GM23338 (cell line): ENCODE results near the gene RNF19B. TPM values are rescaled to one million over a fixed set of nuclear protein-coding genes. Genes with fewer than 3 reads are reported as not detected.

ENCODE experiments used
- ATAC-seq: fragments of 200-7000 bp; cut with Tn5 transposase; 3 replicates; pipeline ENCODE4 v1.9.1; 2020
- DNase-seq: peaks from one replicate; pipeline ENCODE4 v3.0.0-alpha.2; 2015; ENCODE audit warnings: low spot score
- H2AFZ ChIP-seq: fragments of 200-600 bp; sonication (generic); 2 replicates; pipeline ENCODE4 v1.8.0; 2016; ENCODE audit warnings: antibody characterized with exemption, mild to moderate bottlenecking, moderate library complexity
- H3F3A ChIP-seq: fragments of 200-600 bp; sonication (generic); replicated peaks from 2 replicates; pipeline ENCODE4 v1.8.0; 2017; ENCODE audit warnings: antibody characterized with exemption, mixed run types, low read depth
- H3K27ac ChIP-seq: fragments of 200-600 bp; sonication (generic); 2 replicates; pipeline ENCODE4 v1.6.1; 2016; ENCODE audit warnings: low read depth
- H3K27me3 ChIP-seq: fragments of 200-600 bp; sonication (generic); 2 replicates; pipeline ENCODE4 v1.8.0; 2016; ENCODE audit warnings: mild to moderate bottlenecking, mixed run types, moderate library complexity; ENCODE audit not compliant: insufficient read depth
- H3K36me3 ChIP-seq: fragments of 200-600 bp; sonication (generic); 2 replicates; pipeline ENCODE4 v1.8.0; 2016; ENCODE audit warnings: mild to moderate bottlenecking; ENCODE audit not compliant: insufficient read depth
- H3K4me1 ChIP-seq: fragments of 200-600 bp; sonication (generic); 2 replicates; pipeline ENCODE4 v1.8.0; 2016; ENCODE audit warnings: mild to moderate bottlenecking, moderate library complexity; ENCODE audit not compliant: insufficient read depth
- H3K4me2 ChIP-seq: fragments of 200-600 bp; sonication (generic); 2 replicates; pipeline ENCODE4 v1.7.1; 2017; ENCODE audit warnings: mixed run types
- H3K4me3 ChIP-seq: fragments of 200-600 bp; sonication (generic); 2 replicates; pipeline ENCODE4 v1.6.1; 2016; ENCODE audit warnings: mixed run types
- H3K79me2 ChIP-seq: fragments of 200-600 bp; sonication (generic); replicated peaks from 2 replicates; pipeline ENCODE4 v1.8.0; 2017; ENCODE audit warnings: mild to moderate bottlenecking; ENCODE audit not compliant: insufficient read depth
- H3K9me2 ChIP-seq: fragments of 200-600 bp; sonication (generic); 2 replicates; pipeline ENCODE4 v1.8.0; 2017; ENCODE audit not compliant: insufficient read depth
- H4K20me1 ChIP-seq: fragments of 200-600 bp; sonication (generic); replicated peaks from 2 replicates; pipeline ENCODE4 v1.8.0; 2017; ENCODE audit warnings: mild to moderate bottlenecking; ENCODE audit not compliant: insufficient read depth
- H3K27ac Mint-ChIP-seq: 2 replicates; pipeline ENCODE4 v1.8.0; 2020; ENCODE audit warnings: inconsistent platforms, mild to moderate bottlenecking, moderate library complexity, mixed read lengths
- H3K27me3 Mint-ChIP-seq: 3 replicates; pipeline ENCODE4 v1.8.0; 2022; ENCODE audit warnings: low read depth, mild to moderate bottlenecking, moderate library complexity, mixed read lengths, inconsistent platforms; ENCODE audit not compliant: insufficient read depth, poor library complexity
- H3K36me3 Mint-ChIP-seq: 3 replicates; pipeline ENCODE4 v1.8.0; 2021; ENCODE audit warnings: low read depth, mild to moderate bottlenecking, inconsistent platforms, moderate library complexity, mixed read lengths
- H3K4me1 Mint-ChIP-seq: 3 replicates; pipeline ENCODE4 v1.8.0; 2020; ENCODE audit warnings: mild to moderate bottlenecking, inconsistent platforms, mixed read lengths
- H3K4me3 Mint-ChIP-seq: 3 replicates; pipeline ENCODE4 v1.8.0; 2021; ENCODE audit warnings: moderate library complexity, mild to moderate bottlenecking, inconsistent platforms, mixed read lengths
- H3K9me3 Mint-ChIP-seq: 3 replicates; pipeline ENCODE4 v1.8.0; 2020; ENCODE audit warnings: moderate library complexity, mild to moderate bottlenecking, inconsistent platforms, mixed read lengths
- CTCF ChIP-seq, 2 experiments: fragments of 200-600 bp in 1 of 2; sonication (generic) in 1 of 2; conservative IDR thresholded peaks; 2 replicates each; pipeline versions ENCODE4 v1.5.1 to v1.6.1; 2016 to 2017; ENCODE audit warnings: antibody characterized with exemption in 2 of 2, low read depth in 2 of 2, mild to moderate bottlenecking in 2 of 2, moderate library complexity in 1 of 2
- EZH2 ChIP-seq: fragments of 200-600 bp; sonication (generic); IDR thresholded peaks from one replicate; pipeline ENCODE4 v1.8.0; 2017; ENCODE audit warnings: antibody characterized with exemption, mild to moderate bottlenecking, low read depth; ENCODE audit not compliant: unreplicated experiment
- EZH2phosphoT487 ChIP-seq: fragments of 200-600 bp; sonication (generic); IDR thresholded peaks from one replicate; pipeline ENCODE4 v1.8.1; 2018; ENCODE audit warnings: antibody characterized with exemption; ENCODE audit not compliant: unreplicated experiment
- JUNB ChIP-seq: IDR thresholded peaks from one replicate; pipeline ENCODE4 v1.6.1; 2016; ENCODE audit warnings: antibody characterized with exemption; ENCODE audit not compliant: unreplicated experiment
- NANOG ChIP-seq: IDR thresholded peaks from 2 replicates; pipeline ENCODE4 v1.6.1; 2016; ENCODE audit warnings: antibody characterized with exemption, borderline replicate concordance
- polyA plus RNA-seq: library from polyadenylated mRNA; unstranded; fragments of >200 nt; fragmentation: Nextera tagmentation; extraction: Ambion mirVana; gene quantifications from 2 replicates; pipeline ENCODE4 v1.2.1, GENCODE V29; 2016
- total RNA-seq: library from RNA; depleted of rRNA; stranded (reverse); fragments of >200 nt; shearing (Covaris generic); gene quantifications from 2 replicates; pipeline ENCODE4 v1.2.3, GENCODE V29; 2014

The RNF19B gene
- total and polyA plus RNA-seq, 2 experiments from 2014 or later, result 2.9 to 11.9 TPM

GRCh38 chr1:32925403-32926162 is 39.0 kb downstream of the RNF19B start:
- no peaks in the 10 kb centered on the region; the same call in 2 of the 3 replicates for H3K36me3 Mint-ChIP-seq
- Histone ChIP-seq H4K20me1 (no peaks in the 10 kb centered on the region), H3K4me1 (peaks cover 12% of the 10 kb centered on the region), H3K4me2 (peak overlapping the region; percentile 83), H3F3A (peaks cover 3% of the 10 kb centered on the region; the same call in 1 of the 2 replicates), H3K4me3 (peak overlapping the region; percentile 73), H3K27ac (no peak overlapping the region), H3K27me3 (peaks cover 78% of the 10 kb centered on the region), H3K36me3 (no peaks in the 10 kb centered on the region), H3K79me2 (no peaks in the 10 kb centered on the region), H2AFZ (peak overlapping the region; percentile 97), H3K9me2 (no peaks in the 10 kb centered on the region)
- H3K4me3 Mint-ChIP-seq, result peak overlapping the region; percentile 83
- H3K4me1 Mint-ChIP-seq, result peaks cover 12% of the 10 kb centered on the region
- peak; percentile 71 for DNase-seq
- ATAC-seq, result peak; percentile 90
- H3K27ac Mint-ChIP-seq, result no peak overlapping the region
- peaks cover 7% of the 10 kb centered on the region; the same call in 2 of the 3 replicates for H3K9me3 Mint-ChIP-seq
- H3K27me3 Mint-ChIP-seq, result peaks cover 51% of the 10 kb centered on the region
- no peak for TF ChIP-seq NANOG
- peak; percentile 14 to 43; a peak in 2 of 4 replicates for TF ChIP-seq CTCF (conservative IDR thresholded peaks at IDR 0.05; ENCODE audit: low read depth in 2 of 2)
- peak; percentile 70 for TF ChIP-seq EZH2
- TF ChIP-seq JUNB, result no peak

- Histone ChIP-seq H3K27me3 (peaks cover 78% of the 10 kb centered on the region), H3K4me1 (peaks cover 12% of the 10 kb centered on the region), H3K36me3 (no peaks in the 10 kb centered on the region), H2AFZ (peak overlapping the region; percentile 94; the same call in 1 of the 2 replicates), H3K9me2 (no peaks in the 10 kb centered on the region), H3K79me2 (no peaks in the 10 kb centered on the region), H4K20me1 (no peaks in the 10 kb centered on the region), H3K4me2 (peak overlapping the region; percentile 83), H3F3A (peaks cover 3% of the 10 kb centered on the region; the same call in 1 of the 2 replicates), H3K27ac (no peak overlapping the region), H3K4me3 (peak overlapping the region; percentile 73)
- Mint-ChIP-seq H3K27me3 (peaks cover 51% of the 10 kb centered on the region), H3K9me3 (peaks cover 7% of the 10 kb centered on the region; the same call in 2 of the 3 replicates), H3K4me1 (peaks cover 12% of the 10 kb centered on the region), H3K27ac (no peak overlapping the region), H3K36me3 (no peaks in the 10 kb centered on the region; the same call in 2 of the 3 replicates), H3K4me3 (peak overlapping the region; percentile 83)
- DNase-seq (peak; percentile 79), ATAC-seq (peak; percentile 87)
- peak in 1 of 2 experiments; percentile 1; a peak in 2 of 4 replicates for TF ChIP-seq CTCF (conservative IDR thresholded peaks at IDR 0.05; ENCODE audit: low read depth in 2 of 2)
- no peak for TF ChIP-seq EZH2phosphoT487
Observed at GRCh38 chr1:32924881-32925344, 39.7 kb downstream of the RNF19B start.
